Measurements from ENCODE around the gene PDSS2. TPM values are rescaled to one million over a fixed set of nuclear protein-coding genes. Genes with fewer than 3 reads are reported as not detected.

The PDSS2 gene
- total RNA-seq, 1 donor from 2014 or later = 14.9 TPM

GRCh38 chr6:107315114-107315513 is 144.2 kb downstream of the PDSS2 start:
- no peak overlapping the region for H3K4me3 Mint-ChIP-seq
- H3K36me3 ChIP-seq = no peaks in the 10 kb centered on the region

GRCh38 chr6:107314531-107314939 is 144.8 kb downstream of the PDSS2 start:
- H3K4me1 Mint-ChIP-seq = no peaks in the 10 kb centered on the region
- Histone ChIP-seq H3K9ac (no peak overlapping the region), H4K20me1 (ENCODE audit: low read depth) (no peaks in the 10 kb centered on the region), H3F3A (ENCODE audit: low read depth) (peaks cover 7% of the 10 kb centered on the region), H3K4me3 (no peak overlapping the region), H3K4me1 (peaks cover 6% of the 10 kb centered on the region), H2AFZ (replicated peaks) (no peak overlapping the region), H3K79me2 (ENCODE audit: low read depth) (no peaks in the 10 kb centered on the region), H3K27ac (no peak overlapping the region), H3K4me2 (no peak overlapping the region), H3K36me3 (no peaks in the 10 kb centered on the region), H3K9me3 (ENCODE audit: low read depth) (no peaks in the 10 kb centered on the region), H3K27me3 (no peaks in the 10 kb centered on the region)
- no peaks in the 10 kb centered on the region for H3K36me3 Mint-ChIP-seq
- H3K27ac Mint-ChIP-seq = no peak overlapping the region
- TF ChIP-seq EZH2 (IDR thresholded peaks at IDR 0.05) (no peak), EZH2phosphoT487 (IDR thresholded peaks at IDR 0.05) (no peak)
- TF ChIP-seq, protein P1, sequence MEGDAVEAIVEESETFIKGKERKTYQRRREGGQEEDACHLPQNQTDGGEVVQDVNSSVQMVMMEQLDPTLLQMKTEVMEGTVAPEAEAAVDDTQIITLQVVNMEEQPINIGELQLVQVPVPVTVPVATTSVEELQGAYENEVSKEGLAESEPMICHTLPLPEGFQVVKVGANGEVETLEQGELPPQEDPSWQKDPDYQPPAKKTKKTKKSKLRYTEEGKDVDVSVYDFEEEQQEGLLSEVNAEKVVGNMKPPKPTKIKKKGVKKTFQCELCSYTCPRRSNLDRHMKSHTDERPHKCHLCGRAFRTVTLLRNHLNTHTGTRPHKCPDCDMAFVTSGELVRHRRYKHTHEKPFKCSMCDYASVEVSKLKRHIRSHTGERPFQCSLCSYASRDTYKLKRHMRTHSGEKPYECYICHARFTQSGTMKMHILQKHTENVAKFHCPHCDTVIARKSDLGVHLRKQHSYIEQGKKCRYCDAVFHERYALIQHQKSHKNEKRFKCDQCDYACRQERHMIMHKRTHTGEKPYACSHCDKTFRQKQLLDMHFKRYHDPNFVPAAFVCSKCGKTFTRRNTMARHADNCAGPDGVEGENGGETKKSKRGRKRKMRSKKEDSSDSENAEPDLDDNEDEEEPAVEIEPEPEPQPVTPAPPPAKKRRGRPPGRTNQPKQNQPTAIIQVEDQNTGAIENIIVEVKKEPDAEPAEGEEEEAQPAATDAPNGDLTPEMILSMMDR (IDR thresholded peaks at IDR 0.05) = no peak
- DNase-seq (ENCODE audit: low spot score) = no peak
- no peaks in the 10 kb centered on the region for H3K27me3 Mint-ChIP-seq (ENCODE audit: insufficient read depth, low read depth)
- H3K4me3 Mint-ChIP-seq = no peak overlapping the region
- H3K9me3 Mint-ChIP-seq = peaks cover 3% of the 10 kb centered on the region

More at GRCh38 chr6:107315114-107315513, 144.2 kb downstream of the PDSS2 start:
- TF ChIP-seq EZH2 (IDR thresholded peaks at IDR 0.05) (no peak), EZH2phosphoT487 (IDR thresholded peaks at IDR 0.05) (no peak)
- TF ChIP-seq, protein P1 (IDR thresholded peaks at IDR 0.05) = no peak
- H3K9me3 Mint-ChIP-seq = peaks cover 3% of the 10 kb centered on the region
- Histone ChIP-seq H4K20me1 (ENCODE audit: low read depth) (no peaks in the 10 kb centered on the region), H3K9me3 (ENCODE audit: low read depth) (no peaks in the 10 kb centered on the region), H3K4me2 (no peak overlapping the region), H3K27ac (no peak overlapping the region), H3K9ac (no peak overlapping the region), H3K4me3 (no peak overlapping the region), H3K4me1 (peaks cover 6% of the 10 kb centered on the region), H3K27me3 (no peaks in the 10 kb centered on the region), H2AFZ (replicated peaks) (no peak overlapping the region), H3F3A (ENCODE audit: low read depth) (peaks cover 7% of the 10 kb centered on the region), H3K79me2 (ENCODE audit: low read depth) (no peaks in the 10 kb centered on the region)
- H3K36me3 Mint-ChIP-seq = no peaks in the 10 kb centered on the region
- no peaks in the 10 kb centered on the region for H3K4me1 Mint-ChIP-seq
- H3K27ac Mint-ChIP-seq = no peak overlapping the region
- no peak for DNase-seq (ENCODE audit: low spot score)
- H3K27me3 Mint-ChIP-seq (ENCODE audit: insufficient read depth, low read depth) = no peaks in the 10 kb centered on the region

DNA sequence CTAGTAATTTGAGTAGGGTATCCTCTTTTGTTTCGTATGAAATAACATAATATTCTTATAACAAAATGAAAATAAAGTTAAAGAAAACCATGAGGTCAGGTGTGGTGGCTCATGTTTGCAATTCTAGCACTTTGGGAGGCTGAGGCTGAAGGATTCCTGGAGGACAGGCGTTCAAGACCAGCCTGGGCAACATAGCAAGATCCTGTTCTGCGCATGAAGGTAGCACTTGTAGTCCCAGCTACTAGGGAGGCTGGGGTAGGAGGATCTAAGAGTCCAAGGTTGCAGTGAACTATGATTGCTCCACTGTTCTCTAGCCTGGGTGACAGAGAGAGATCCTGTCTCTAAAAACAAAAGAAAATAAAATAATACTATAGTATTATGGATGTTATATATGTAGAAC is 145.6 kb downstream of the PDSS2 start:
- H2AFZ ChIP-seq (replicated peaks) = no peak overlapping the region
- TF ChIP-seq EZH2 (IDR thresholded peaks at IDR 0.05) (no peak), EZH2phosphoT487 (IDR thresholded peaks at IDR 0.05) (no peak)
- TF ChIP-seq, protein P1 (IDR thresholded peaks at IDR 0.05) = no peak
- Mint-ChIP-seq H3K4me1 (peaks cover under 1% of the 10 kb centered on the region), H3K27me3 (ENCODE audit: insufficient read depth, low read depth) (peaks cover 2% of the 10 kb centered on the region), H3K4me3 (no peak overlapping the region), H3K9me3 (peaks cover 3% of the 10 kb centered on the region), H3K36me3 (no peaks in the 10 kb centered on the region), H3K27ac (no peak overlapping the region)
- H3K4me2 ChIP-seq = no peak overlapping the region
- no peaks in the 10 kb centered on the region for H3K36me3 ChIP-seq
- H3F3A ChIP-seq (ENCODE audit: low read depth) = peaks cover 7% of the 10 kb centered on the region
- no peak for DNase-seq (ENCODE audit: low spot score)
- peaks cover 6% of the 10 kb centered on the region for H3K4me1 ChIP-seq
- no peaks in the 10 kb centered on the region for H3K9me3 ChIP-seq (ENCODE audit: low read depth)
- H3K9ac ChIP-seq = no peak overlapping the region
- no peak overlapping the region for H3K4me3 ChIP-seq
- no peaks in the 10 kb centered on the region for H3K79me2 ChIP-seq (ENCODE audit: low read depth)
- no peak overlapping the region for H3K27ac ChIP-seq
- H3K27me3 ChIP-seq = no peaks in the 10 kb centered on the region
- H4K20me1 ChIP-seq (ENCODE audit: low read depth) = no peaks in the 10 kb centered on the region
